ENCODE results near the gene MRI1. TPM values are rescaled to one million over a fixed set of nuclear protein-coding genes. Genes with fewer than 3 reads are reported as not detected.

The MRI1 gene
- total RNA-seq, result 42.3 and 56.2 TPM in 2 replicates
- polyA plus RNA-seq, result 63.2 and 82.4 TPM in 2 replicates
- polyA plus RNA-seq (2011; cell fraction: cytosol; rRNA removed), result 17.6 and 29.1 TPM in 2 replicates
- 216 and 219 TPM in 2 replicates for polyA plus RNA-seq (2011; cell fraction: nucleus; rRNA removed)
- polyA plus RNA-seq (2012), result 30.3 and 33.4 TPM in 2 replicates
- polyA minus RNA-seq, result 33.9 and 34.1 TPM in 2 replicates
- 31.9 TPM for polyA minus RNA-seq (2011; cell fraction: cytosol; rRNA and poly(A)+ RNA removed)
- 24.6 and 33.9 TPM in 2 replicates for polyA minus RNA-seq (2011; cell fraction: nucleus; rRNA and poly(A)+ RNA removed)
- percentile 65 among the genes with signal in this experiment for Bru-seq, nascent RNA
- BruChase-seq, experiment 1, labeled RNA remaining after a 6-hour chase, result percentile 67 among the genes with signal in this experiment
- BruChase-seq, experiment 2, labeled RNA remaining after a 2-hour chase, result percentile 75 among the genes with signal in this experiment
- long read RNA-seq, partial matches to known transcripts, result 1 of 10 reads
- long read RNA-seq, other reads (novel, unspliced or antisense), result 7 of 10 reads

- Histone ChIP-seq H3K27me3 (ENCODE audit: control insufficient read depth in 2 of 2, insufficient read depth in 2 of 2, low read length in 2 of 2) (no peaks in the 10 kb centered on the region), H4K20me1 (replicated peaks; ENCODE audit: control insufficient read depth, extremely low read depth, insufficient read depth, low read length) (no peaks in the 10 kb centered on the region), H3K4me1 (ENCODE audit: control insufficient read depth, extremely low read depth, insufficient read depth, low read length) (peaks cover 12% of the 10 kb centered on the region), H2AFZ (ENCODE audit: low read depth, low read length) (peak within 1 kb of the TSS; percentile 57), H3K4me2 (ENCODE audit: insufficient read depth, low read length) (peak within 1 kb of the TSS; percentile 93), H3K36me3 (ENCODE audit: control insufficient read depth in 2 of 2, extremely low read depth in 1 of 2, insufficient read depth in 2 of 2, low read length in 2 of 2) (peaks cover 11 to 28% of the 10 kb centered on the region in 2 experiments), H3K27ac (ENCODE audit: insufficient read depth, low read depth, low read length) (peak within 1 kb of the TSS; percentile 35), H3K9me1 (replicated peaks; ENCODE audit: control insufficient read depth, extremely low read depth, insufficient read depth, low read length) (no peaks in the 10 kb centered on the region), H3K4me3 (replicated peaks in 1 of 3; ENCODE audit: insufficient read depth in 1 of 3, low read depth in 1 of 3, low read length in 3 of 3) (peak within 1 kb of the TSS; percentile 56 to 79 (median 65)), H3K9me3 (replicated peaks; ENCODE audit: control insufficient read depth, insufficient read depth, low read length) (no peaks in the 10 kb centered on the region), H3K9ac (replicated peaks; ENCODE audit: extremely low read depth, insufficient read depth, low read length) (peak within 1 kb of the TSS; percentile 68), H3K79me2 (ENCODE audit: control insufficient read depth, insufficient read depth, low read length) (peaks cover 23% of the 10 kb centered on the region)
- FAIRE-seq (peak; percentile 89), DNase-seq (ENCODE audit: low read depth, low spot score) (peak; percentile 70)
- BruUV-seq (replicated peaks), result TSS peak; percentile 94
- TF ChIP-seq GATA2 (IDR thresholded peaks at IDR 0.05; ENCODE audit: insufficient read depth, insufficient read length, low read depth, low read length) (no peak), MYC (IDR thresholded peaks at IDR 0.05; ENCODE audit: low read depth, low read length) (no peak), FOS (IDR thresholded peaks at IDR 0.05; ENCODE audit: borderline replicate concordance, insufficient read depth, low read length) (no peak), POLR2AphosphoS5 (IDR thresholded peaks at IDR 0.05; ENCODE audit: insufficient read depth, low read depth, low read length) (peak; percentile 91), POLR2A (IDR thresholded peaks at IDR 0.05; ENCODE audit: low read depth, low read length) (peak; percentile 83), MAX (IDR thresholded peaks at IDR 0.05; ENCODE audit: insufficient read depth, insufficient read length) (no peak), EZH2 (IDR thresholded peaks at IDR 0.05; ENCODE audit: borderline replicate concordance, low read depth, low read length, severe bottlenecking) (no peak), JUN (IDR thresholded peaks at IDR 0.05; ENCODE audit: borderline replicate concordance, insufficient read depth, insufficient read length, low read depth) (no peak), CTCF (IDR thresholded peaks at IDR 0.05; ENCODE audit: extremely low read depth in 1 of 2, insufficient read depth in 1 of 2, low read depth in 1 of 2, low read length in 2 of 2) (no peak)
- intact Hi-C loops (cut with micrococcal nuclease), result loop anchor here (1.0 to 2.0 kb wide), 2 partner anchors 10 to 15 kb away; partner anchors contain the start of gene C19orf53
- ChIA-PET CTCF (interaction anchor here (0.8 to 1.4 kb wide), 10 partner anchors 9 to 98 kb away, joined by 3 to 6 read pairs (median 4); partner anchors contain the start of gene ZSWIM4), POLR2A (interaction anchor here (0.6 to 1.4 kb wide), 3 partner anchors 9 to 40 kb away, joined by 3 to 5 read pairs (median 3); a partner anchor contains a TSS)
- dilution Hi-C loops (cut with MboI; ENCODE audit: extremely low pct_ligation_motif_present, low sequenced_read_pairs), result no loop called here
Measured at GRCh38 chr19:13764101-13764807, at the start of gene MRI1. MRI1 (plus strand) TSS chr19:13764522; CDS start chr19:13764589, 67 bp downstream.

Data from endothelial cell of umbilical vein (primary cell).